WTC11 (cell line): ENCODE results near the gene PPP1R37. TPM values are rescaled to one million over a fixed set of nuclear protein-coding genes. Genes with fewer than 3 reads are reported as not detected.

ENCODE experiments used
- ATAC-seq: fragments of 200-7000 bp; cut with Tn5 transposase; 2 replicates; pipeline ENCODE4 v1.10.0; 2021; ENCODE audit warnings: mild to moderate bottlenecking, moderate library complexity
- CTCF ChIA-PET: fragments of 300-600 bp; sonication (Branson Sonifier 250); formaldehyde crosslinking; loops from one replicate; lab custom pipeline; 2021; ENCODE audit warnings: antibody characterized with exemption; lab: Charles Lee
- POLR2A ChIA-PET: fragments of 350-600 bp; sonication (Branson Sonifier 250); formaldehyde crosslinking; loops from one replicate; lab custom pipeline; 2021; ENCODE audit warnings: antibody characterized with exemption; lab: Charles Lee
- DNase-seq: peaks from one replicate; pipeline ENCODE4 v3.0.0; 2021; ENCODE audit warnings: low spot score
- H3K27ac Mint-ChIP-seq: 2 replicates; pipeline ENCODE4 v1.8.0; 2021; ENCODE audit warnings: mixed read lengths
- H3K27me3 Mint-ChIP-seq: 2 replicates; pipeline ENCODE4 v1.8.0; 2021; ENCODE audit warnings: low read depth, mild to moderate bottlenecking, moderate library complexity, mixed read lengths
- H3K36me3 Mint-ChIP-seq: 2 replicates; pipeline ENCODE4 v1.8.0; 2021; ENCODE audit warnings: mixed read lengths
- H3K4me1 Mint-ChIP-seq: 2 replicates; pipeline ENCODE4 v1.8.0; 2022; ENCODE audit warnings: mixed read lengths
- H3K4me3 Mint-ChIP-seq: 2 replicates; pipeline ENCODE4 v1.8.0; 2021; ENCODE audit warnings: mild to moderate bottlenecking, moderate library complexity, mixed read lengths
- H3K9me3 Mint-ChIP-seq: 2 replicates; pipeline ENCODE4 v1.8.0; 2021; ENCODE audit warnings: mixed read lengths
- CBFB ChIP-seq: sonication (generic); formaldehyde crosslinking; IDR thresholded peaks from 2 replicates; pipeline ENCODE4 v1.8.1; 2022; ENCODE audit warnings: mild to moderate bottlenecking, low read depth, missing genetic modification reagents
- EMX1 ChIP-seq: fragments of 250-450 bp; sonication (Bioruptor Pico); IDR thresholded peaks from 2 replicates; pipeline ENCODE4 v1.8.0; 2021; ENCODE audit warnings: mild to moderate bottlenecking
- FOXP1 ChIP-seq: sonication (generic); formaldehyde crosslinking; IDR thresholded peaks from 2 replicates; pipeline ENCODE4 v1.8.0; 2022; ENCODE audit warnings: missing genetic modification reagents, mild to moderate bottlenecking, moderate library complexity, borderline replicate concordance
- GABPB1 ChIP-seq: sonication (generic); formaldehyde crosslinking; IDR thresholded peaks from 2 replicates; pipeline ENCODE4 v1.8.1; 2023; ENCODE audit warnings: mild to moderate bottlenecking, missing genetic modification reagents
- HMGA2 ChIP-seq: fragments of 250-450 bp; sonication (Bioruptor Pico); IDR thresholded peaks from 2 replicates; pipeline ENCODE4 v1.4.0; 2021; ENCODE audit warnings: mild to moderate bottlenecking, moderate library complexity
- PRRX2 ChIP-seq: fragments of 250-450 bp; sonication (Bioruptor Pico); IDR thresholded peaks from 2 replicates; pipeline ENCODE4 v1.8.0; 2021; ENCODE audit warnings: mild to moderate bottlenecking
- SOX15 ChIP-seq: fragments of 250-450 bp; sonication (Bioruptor Pico); IDR thresholded peaks from 2 replicates; pipeline ENCODE4 v1.9.0; 2021; ENCODE audit warnings: mild to moderate bottlenecking
- ZNF121 ChIP-seq: sonication (generic); formaldehyde crosslinking; IDR thresholded peaks from 2 replicates; pipeline ENCODE4 v1.8.0; 2023; ENCODE audit warnings: missing genetic modification reagents
- ZNF138 ChIP-seq: sonication (generic); formaldehyde crosslinking; conservative IDR thresholded peaks from 2 replicates; pipeline ENCODE4 v1.8.1; 2022; ENCODE audit warnings: mild to moderate bottlenecking, moderate library complexity, missing genetic modification reagents
- total RNA-seq: library from RNA; stranded (reverse); gene quantifications from 3 replicates; pipeline ENCODE4 v1.2.3, GENCODE V29; 2021
- TF ChIP-seq, protein P1 (sequence below): sonication (generic); formaldehyde crosslinking; IDR thresholded peaks from 2 replicates; pipeline ENCODE4 v1.8.1; 2023; ENCODE audit warnings: mild to moderate bottlenecking, missing genetic modification reagents, moderate library complexity
- TF ChIP-seq, protein P2 (sequence below): sonication (generic); formaldehyde crosslinking; IDR thresholded peaks from 2 replicates; pipeline ENCODE4 v1.8.1; 2023; ENCODE audit warnings: mild to moderate bottlenecking, missing genetic modification reagents, borderline replicate concordance
- TF ChIP-seq, protein P3 (sequence below): sonication (generic); formaldehyde crosslinking; IDR thresholded peaks from 2 replicates; pipeline ENCODE4 v1.8.0; 2023; ENCODE audit warnings: mild to moderate bottlenecking, missing genetic modification reagents

Gene PPP1R37
- total RNA-seq, 1 experiment from 2014 or later, result 35.4 TPM

DNA sequence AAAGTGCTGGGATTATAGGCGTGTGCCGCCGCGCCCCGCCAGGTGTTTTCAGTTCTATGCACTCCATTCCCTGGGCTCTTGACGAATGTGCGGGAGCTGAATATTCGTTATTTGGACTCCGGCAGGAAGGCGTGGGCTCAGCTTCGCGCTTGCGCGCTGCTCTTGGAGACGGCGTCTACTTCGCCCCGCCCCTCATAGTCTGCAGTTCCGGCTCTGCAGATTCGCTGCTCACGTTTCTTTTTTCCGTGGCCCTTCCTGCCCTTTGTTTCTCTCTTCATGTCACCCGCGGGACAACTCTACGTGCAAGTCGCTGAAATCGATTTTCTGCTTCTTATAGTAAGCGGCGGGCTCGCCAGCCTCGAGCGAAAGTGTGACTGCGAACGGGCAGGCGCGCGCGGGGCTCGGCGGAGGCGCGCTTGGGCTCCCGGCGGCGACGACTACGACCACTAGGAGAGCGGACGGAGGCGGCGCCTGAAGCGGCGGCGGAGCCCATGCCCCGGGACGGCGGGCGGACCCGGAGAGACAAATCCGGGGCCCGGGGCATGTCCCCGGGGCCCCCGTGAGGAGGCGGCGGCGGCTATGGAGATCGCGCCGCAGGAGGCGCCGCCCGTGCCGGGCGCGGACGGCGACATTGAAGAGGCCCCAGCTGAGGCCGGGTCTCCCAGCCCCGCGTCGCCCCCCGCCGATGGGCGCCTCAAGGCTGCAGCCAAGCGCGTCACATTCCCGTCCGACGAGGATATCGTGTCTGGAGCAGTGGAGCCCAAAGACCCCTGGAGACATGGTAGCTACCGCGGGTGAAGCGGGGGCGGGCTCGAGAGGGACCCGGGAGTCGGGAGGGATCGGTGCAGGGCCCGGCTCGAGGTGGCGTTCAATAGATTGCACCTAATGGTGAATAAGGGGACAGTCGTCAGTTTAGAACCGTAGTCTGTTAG is at the start of gene PPP1R37 (continued):
- TF ChIP-seq HMGA2 (no peak), ZNF138 (CRISPR knock-in tag) (no peak), ZNF121 (CRISPR knock-in tag) (no peak), CBFB (CRISPR knock-in tag) (no peak), FOXP1 (CRISPR knock-in tag) (no peak; the same call in 1 of the 2 replicates), SOX15 (CRISPR knock-in tag) (no peak), EMX1 (CRISPR knock-in tag) (0 out of 2 replicates have a peak, but pooled peaks have one; percentile 39), PRRX2 (CRISPR knock-in tag) (peak; percentile 18; the same call in 1 of the 2 replicates)
- TF ChIP-seq, protein P1, sequence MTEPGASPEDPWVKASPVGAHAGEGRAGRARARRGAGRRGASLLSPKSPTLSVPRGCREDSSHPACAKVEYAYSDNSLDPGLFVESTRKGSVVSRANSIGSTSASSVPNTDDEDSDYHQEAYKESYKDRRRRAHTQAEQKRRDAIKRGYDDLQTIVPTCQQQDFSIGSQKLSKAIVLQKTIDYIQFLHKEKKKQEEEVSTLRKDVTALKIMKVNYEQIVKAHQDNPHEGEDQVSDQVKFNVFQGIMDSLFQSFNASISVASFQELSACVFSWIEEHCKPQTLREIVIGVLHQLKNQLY (CRISPR knock-in tag), result no peak
- TF ChIP-seq, protein P2, sequence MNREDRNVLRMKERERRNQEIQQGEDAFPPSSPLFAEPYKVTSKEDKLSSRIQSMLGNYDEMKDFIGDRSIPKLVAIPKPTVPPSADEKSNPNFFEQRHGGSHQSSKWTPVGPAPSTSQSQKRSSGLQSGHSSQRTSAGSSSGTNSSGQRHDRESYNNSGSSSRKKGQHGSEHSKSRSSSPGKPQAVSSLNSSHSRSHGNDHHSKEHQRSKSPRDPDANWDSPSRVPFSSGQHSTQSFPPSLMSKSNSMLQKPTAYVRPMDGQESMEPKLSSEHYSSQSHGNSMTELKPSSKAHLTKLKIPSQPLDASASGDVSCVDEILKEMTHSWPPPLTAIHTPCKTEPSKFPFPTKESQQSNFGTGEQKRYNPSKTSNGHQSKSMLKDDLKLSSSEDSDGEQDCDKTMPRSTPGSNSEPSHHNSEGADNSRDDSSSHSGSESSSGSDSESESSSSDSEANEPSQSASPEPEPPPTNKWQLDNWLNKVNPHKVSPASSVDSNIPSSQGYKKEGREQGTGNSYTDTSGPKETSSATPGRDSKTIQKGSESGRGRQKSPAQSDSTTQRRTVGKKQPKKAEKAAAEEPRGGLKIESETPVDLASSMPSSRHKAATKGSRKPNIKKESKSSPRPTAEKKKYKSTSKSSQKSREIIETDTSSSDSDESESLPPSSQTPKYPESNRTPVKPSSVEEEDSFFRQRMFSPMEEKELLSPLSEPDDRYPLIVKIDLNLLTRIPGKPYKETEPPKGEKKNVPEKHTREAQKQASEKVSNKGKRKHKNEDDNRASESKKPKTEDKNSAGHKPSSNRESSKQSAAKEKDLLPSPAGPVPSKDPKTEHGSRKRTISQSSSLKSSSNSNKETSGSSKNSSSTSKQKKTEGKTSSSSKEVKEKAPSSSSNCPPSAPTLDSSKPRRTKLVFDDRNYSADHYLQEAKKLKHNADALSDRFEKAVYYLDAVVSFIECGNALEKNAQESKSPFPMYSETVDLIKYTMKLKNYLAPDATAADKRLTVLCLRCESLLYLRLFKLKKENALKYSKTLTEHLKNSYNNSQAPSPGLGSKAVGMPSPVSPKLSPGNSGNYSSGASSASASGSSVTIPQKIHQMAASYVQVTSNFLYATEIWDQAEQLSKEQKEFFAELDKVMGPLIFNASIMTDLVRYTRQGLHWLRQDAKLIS (CRISPR knock-in tag), result no peak

DNA sequence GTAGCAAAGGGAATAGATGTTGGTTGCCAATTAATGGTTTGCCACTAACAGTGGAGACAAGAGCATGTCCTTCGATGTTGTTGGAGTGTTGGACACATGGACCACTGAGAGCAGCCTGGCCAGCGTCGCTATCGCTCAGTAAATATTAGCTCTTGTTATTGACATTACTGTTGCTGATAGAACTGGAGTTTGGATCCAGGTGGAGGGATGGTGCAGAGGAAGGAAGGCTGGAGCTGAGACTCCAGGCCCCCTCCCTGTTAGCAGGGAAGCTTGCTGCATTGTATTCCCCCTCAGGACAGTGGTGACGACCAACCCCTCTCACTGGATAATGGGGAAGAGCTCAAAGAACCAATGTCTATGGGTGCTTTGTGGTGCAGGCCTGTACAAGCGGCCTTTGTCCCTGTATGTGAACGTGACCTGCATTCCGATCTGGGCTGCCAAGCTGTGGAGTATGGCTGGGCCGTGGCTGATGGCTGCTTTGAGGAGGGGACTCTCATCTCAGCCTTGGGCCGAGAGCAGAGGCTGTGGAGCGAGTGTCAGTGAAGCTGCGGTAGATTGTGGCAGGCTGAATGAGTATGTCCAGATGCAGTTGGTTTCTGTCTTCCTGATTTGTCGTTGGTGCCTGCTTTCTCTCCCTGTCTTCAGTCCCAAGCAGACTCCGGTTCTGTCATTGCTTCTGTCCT is 47.2 kb upstream of the PPP1R37 start:
- CTCF ChIA-PET, result interaction anchor here (0.5 to 7.3 kb wide), 3 partner anchors 13 to 189 kb away, joined by 4 to 37 read pairs (median 7); no protein-coding TSS in a partner anchor

DNA sequence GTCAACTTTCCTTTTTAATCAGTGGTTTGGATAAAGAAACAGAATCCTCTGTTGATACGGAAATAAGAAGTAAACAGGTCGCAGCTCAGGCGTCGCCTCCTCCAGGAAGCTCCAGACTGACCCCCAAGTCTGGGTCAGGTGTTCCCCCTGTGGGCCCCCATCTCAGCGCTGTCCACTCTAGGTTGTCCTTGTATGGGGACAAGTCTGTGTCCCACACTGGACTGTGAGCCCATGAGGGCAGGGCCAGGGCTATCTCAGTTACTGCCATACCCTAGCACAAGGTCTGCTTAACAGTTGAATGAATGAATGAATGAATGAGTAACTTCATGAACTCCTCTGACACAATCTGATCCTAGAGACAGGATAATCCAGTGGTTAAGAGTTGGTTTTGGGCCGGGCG is 46.6 kb upstream of the PPP1R37 start:
- ChIA-PET CTCF (interaction anchor here (0.5 to 7.3 kb wide), 3 partner anchors 13 to 190 kb away, joined by 4 to 37 read pairs (median 7); no protein-coding TSS in a partner anchor), POLR2A (no interaction called here)
- TF ChIP-seq EMX1 (CRISPR knock-in tag), result no peak
- ATAC-seq (no peak), DNase-seq (no peak)
- Mint-ChIP-seq H3K4me1 (no peaks in the 10 kb centered on the region), H3K9me3 (no peaks in the 10 kb centered on the region), H3K27ac (peak overlapping the region; percentile 24; the same call in 1 of the 2 replicates), H3K27me3 (no peaks in the 10 kb centered on the region), H3K4me3 (no peak overlapping the region), H3K36me3 (peaks cover 37% of the 10 kb centered on the region)

More for the DNA sequence above, 47.2 kb upstream of the PPP1R37 start:
- H3K27ac Mint-ChIP-seq, result peak overlapping the region; percentile 24; the same call in 1 of the 2 replicates
- no peaks in the 10 kb centered on the region for H3K27me3 Mint-ChIP-seq
- no peaks in the 10 kb centered on the region for H3K9me3 Mint-ChIP-seq
- no peaks in the 10 kb centered on the region for H3K4me1 Mint-ChIP-seq
- peaks cover 39% of the 10 kb centered on the region for H3K36me3 Mint-ChIP-seq
- ATAC-seq (no peak), DNase-seq (no peak)
- TF ChIP-seq, protein P3, sequence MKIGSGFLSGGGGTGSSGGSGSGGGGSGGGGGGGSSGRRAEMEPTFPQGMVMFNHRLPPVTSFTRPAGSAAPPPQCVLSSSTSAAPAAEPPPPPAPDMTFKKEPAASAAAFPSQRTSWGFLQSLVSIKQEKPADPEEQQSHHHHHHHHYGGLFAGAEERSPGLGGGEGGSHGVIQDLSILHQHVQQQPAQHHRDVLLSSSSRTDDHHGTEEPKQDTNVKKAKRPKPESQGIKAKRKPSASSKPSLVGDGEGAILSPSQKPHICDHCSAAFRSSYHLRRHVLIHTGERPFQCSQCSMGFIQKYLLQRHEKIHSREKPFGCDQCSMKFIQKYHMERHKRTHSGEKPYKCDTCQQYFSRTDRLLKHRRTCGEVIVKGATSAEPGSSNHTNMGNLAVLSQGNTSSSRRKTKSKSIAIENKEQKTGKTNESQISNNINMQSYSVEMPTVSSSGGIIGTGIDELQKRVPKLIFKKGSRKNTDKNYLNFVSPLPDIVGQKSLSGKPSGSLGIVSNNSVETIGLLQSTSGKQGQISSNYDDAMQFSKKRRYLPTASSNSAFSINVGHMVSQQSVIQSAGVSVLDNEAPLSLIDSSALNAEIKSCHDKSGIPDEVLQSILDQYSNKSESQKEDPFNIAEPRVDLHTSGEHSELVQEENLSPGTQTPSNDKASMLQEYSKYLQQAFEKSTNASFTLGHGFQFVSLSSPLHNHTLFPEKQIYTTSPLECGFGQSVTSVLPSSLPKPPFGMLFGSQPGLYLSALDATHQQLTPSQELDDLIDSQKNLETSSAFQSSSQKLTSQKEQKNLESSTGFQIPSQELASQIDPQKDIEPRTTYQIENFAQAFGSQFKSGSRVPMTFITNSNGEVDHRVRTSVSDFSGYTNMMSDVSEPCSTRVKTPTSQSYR (CRISPR knock-in tag), result no peak
- TF ChIP-seq GABPB1 (CRISPR knock-in tag), result 0 out of 2 replicates have a peak, but pooled peaks have one; percentile 30
- H3K4me3 Mint-ChIP-seq, result no peak overlapping the region
- POLR2A ChIA-PET, result no interaction called here
